Measurements from ENCODE around the gene RAB18.

- TF ChIP-seq ZNF274 (IDR thresholded peaks at IDR 0.05; ENCODE audit: low read depth, low read length) (no peak), SUZ12 (IDR thresholded peaks at IDR 0.05; ENCODE audit: extremely low read depth, insufficient read depth, insufficient read length) (no peak), YY1 (IDR thresholded peaks at IDR 0.05; ENCODE audit: insufficient read depth, insufficient read length) (no peak)
Observed at GRCh38 chr10:27581225-27581624, 77.1 kb downstream of the RAB18 start.

Data from NT2/D1 (cell line).